HG02759 (cell line): ENCODE measurements around the gene TSPAN13.

Source experiments
- ATAC-seq: cut with Tn5 transposase; IDR thresholded peaks from one replicate; pipeline ENCODE4 v1.9.1; 2021; ENCODE audit warnings: mild to moderate bottlenecking, moderate library complexity; ENCODE audit not compliant: unreplicated experiment

The TSPAN13 gene

DNA sequence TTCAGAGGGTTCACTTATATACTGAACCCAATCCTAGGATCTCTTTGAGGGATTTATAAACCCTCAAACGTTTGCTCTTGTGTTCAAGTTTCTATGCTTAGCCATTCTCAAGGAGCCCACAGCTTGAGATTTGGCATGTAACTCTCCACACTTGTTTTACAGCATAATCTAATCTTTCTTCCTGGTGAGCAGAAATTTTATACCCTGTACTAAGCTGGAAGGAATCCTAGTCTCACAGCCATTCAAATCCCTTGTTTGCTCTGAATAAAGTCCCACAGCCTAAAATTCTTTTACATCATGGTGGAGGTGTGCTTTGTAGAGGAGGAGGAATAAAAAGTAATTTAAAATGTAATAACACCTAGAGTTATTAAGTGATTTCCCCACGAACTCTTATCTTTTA, 56.6 kb downstream of the TSPAN13 start:
- ATAC-seq = no peak

DNA sequence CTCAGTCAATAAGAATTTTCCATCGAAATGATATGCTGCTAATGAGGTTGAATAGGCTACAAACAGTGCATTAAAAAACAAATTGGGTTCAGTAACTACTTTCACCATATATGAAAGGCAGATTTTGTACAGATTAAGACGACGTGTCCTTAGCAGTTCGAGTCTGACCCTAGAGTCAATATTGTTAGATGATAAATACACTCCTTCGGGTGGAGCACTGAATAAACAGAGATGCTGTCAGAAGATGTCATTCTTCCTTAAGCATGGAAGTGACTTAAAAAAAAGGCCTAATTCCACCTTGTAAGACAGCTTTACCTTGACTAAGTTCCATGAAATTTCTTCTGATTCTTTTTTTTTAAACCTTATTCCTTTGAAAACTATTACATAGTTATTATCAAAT, 57.0 kb downstream of the TSPAN13 start:
- ATAC-seq = no peak

DNA sequence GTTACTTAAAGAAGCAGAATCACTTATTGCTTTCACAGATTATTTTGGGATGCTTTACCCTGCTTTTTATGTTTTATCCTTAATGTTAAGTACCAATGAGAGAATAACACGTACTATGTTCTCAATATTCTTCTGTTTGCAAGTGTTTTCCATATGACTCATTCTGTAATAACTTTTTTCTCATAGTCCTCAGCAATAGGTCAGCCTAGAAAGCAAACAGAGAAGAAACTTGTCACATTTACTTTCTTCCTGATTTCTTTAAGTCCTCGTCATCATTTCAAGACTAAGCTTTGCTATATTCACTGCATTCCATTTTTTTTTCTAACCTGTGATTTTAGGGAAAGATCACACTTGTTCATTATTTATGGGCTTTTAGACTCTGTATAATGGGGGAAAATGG, 58.0 kb downstream of the TSPAN13 start:
- no peak for ATAC-seq

DNA sequence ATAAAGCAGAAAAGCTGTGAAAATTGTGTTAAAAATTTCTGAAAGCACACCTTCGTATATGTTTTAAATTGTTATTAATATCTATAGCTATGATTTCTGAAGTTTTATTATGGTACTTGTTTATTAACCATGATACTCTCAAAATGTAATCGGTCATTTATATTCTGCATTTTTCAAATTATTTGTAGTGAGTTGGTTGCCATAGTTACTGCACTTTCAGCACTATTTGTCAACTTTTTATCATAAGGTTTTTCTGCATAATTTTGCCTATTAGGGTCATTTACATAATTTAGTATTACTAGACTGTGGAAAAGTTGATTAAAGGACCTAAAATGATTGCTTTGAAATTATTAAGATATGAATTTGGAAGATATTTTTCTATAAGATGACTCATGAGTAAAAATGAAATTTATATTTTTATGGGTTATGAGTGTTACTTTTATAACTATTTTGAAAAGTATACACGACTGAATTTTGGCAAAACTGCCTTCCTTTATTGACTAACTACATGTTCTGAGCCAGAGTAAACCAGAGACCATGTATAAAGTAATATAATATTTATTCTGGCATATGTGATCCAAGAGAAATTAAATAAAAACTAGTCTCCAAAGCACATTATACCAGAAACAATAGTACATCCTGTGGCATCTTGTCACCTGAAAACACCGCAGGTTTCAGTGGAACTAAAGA, 59.1 kb downstream of the TSPAN13 start:
- ATAC-seq = no peak

DNA sequence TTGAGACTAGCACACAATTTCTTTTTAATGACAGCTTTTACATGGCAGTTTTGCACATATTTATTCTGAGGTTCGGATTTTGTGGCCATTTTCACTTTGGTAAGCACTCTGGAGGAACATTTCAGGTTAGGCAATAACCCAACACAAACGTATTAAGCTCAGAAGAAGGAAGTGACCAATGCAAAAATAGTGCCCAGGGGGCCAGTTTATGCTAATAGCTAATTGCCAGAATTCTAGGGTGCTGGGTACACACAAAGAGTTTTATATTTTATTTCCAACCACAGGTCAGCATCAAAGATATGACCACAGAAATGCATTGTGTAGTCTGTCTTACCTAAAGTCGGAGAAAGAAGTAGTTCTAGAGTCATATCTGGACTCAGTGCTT, 59.7 kb downstream of the TSPAN13 start:
- ATAC-seq = no peak

DNA sequence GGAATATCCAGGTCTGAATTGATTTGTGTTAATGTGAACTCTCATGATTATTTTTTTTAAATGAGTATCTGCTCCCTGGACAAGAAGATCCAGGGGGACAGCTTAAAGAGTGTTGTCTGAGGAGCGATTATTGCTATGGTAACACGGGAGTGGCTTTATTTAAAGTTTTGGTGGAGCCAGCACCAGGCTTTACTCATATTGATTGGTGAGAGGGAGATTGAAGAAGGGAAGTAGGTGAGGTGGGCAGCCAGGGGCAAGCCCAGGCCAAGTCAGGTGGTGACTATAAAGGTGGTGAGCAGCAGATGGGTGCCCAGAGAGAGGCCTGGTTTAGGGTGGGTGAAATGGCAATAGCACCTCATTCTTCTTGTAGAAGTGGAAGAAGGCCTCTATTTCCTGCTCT, 61.4 kb downstream of the TSPAN13 start:
- ATAC-seq = no peak

DNA sequence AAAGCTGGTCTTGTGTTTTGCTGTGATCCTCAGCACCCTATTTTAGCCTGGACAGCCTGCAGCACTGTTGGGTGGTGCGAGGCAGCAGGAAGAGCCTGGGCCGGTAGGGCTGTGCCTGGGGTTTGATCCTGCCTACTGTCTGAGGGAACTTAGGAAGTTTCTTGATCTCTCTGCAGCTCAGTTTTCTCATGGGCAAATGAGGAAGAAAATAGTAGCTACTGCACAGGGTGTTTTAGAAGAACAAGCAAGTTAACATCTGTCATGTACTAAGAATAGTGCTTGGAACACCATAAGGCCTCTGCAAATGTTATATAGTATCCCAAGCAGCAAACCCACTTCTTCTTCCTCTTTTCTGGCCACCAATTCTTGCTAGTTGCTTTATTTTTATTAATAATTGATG, 63.3 kb downstream of the TSPAN13 start:
- no peak for ATAC-seq

DNA sequence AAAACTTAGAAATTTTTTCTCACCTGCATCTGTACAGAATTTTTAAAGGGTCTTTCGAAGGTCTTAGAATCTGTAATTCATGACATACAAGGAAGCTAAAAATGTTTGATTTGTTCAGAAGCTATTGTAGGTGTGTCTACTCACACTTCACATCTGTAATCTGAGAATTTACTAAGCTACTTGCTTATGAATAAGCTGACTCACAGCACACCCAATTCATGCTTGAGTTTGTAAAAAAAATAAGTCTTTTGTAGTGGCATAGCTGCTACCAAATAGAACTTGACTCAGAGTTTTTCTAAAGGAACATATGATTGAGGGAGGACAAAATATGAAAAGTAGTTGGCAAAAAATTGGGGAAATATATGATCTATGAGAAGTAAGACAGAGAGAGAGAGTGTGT, 64.0 kb downstream of the TSPAN13 start:
- no peak for ATAC-seq

DNA sequence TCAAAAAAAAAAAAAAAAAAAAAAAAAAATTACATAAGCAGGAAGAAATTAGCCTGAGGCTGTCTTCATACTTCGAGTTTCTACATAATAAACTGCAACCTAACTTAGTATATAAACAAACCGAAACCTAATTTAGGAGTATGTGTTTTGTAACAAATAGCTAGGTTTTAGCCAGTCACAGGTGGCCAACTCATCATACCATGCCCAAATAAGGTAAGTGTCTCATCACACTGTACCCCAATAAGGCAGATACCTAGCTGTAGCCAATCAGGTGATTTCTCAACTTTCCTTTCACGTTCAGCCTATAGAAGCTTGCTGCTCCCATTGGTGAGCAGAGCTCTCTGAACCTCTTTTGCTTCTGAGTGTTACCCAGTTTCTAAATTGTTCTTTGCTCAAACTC, 65.2 kb downstream of the TSPAN13 start:
- ATAC-seq = no peak

DNA sequence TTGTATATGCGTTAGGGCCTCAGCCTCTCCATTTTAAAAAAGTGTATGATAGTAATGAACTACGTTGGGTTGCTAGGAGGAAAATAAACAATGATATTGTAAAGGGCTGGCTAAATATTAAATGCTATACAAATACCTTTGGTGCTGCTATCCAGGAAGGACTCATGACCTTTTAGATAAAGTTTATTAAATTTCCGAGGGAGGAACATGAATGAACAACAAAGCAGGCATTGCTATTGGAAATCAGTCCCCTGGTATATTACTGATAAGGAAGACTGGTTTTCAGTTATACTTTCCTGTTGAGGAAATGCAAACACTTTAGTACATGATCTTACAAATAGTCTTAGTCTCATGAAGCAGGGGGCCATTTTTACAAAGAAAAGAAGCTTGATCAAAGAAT, 68.5 kb downstream of the TSPAN13 start:
- no peak for ATAC-seq

DNA sequence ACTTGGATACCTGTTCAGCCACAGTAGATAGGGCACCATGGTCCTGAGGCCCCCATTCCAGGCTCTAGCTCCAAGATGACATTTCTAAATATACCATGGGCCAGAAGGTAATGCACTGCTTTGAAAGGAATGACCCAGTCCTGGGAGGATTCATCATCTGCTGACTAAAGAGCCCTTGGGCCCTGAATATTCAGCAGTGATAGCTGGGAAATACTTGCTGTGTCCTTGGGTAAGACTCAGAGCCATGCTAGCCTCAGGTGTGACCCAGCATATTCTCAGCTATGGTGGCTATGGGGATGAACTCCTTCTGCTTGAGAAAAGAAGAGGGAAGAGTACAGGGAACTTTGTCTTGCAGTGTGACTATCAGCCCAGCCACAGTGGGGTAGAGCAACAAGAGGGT, 72.5 kb downstream of the TSPAN13 start:
- no peak for ATAC-seq

DNA sequence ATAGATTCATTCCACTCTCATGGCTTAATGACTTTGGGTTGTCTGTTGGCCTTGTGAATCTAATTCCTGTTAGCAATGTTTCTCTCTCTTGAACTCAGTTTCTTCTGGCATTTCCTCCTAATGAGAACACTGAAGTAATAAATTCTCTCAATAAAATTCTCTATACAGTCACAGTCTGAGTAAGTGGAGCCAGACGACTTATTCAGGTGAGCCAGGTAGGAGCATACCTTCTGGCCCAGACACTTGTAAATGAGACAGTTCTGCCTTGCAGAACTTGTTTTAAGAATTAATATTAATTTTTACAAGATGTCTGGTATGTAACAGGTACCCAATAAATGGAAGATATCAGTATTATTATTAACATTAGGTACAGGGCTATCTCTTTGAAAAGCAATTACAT, 79.8 kb downstream of the TSPAN13 start:
- no peak for ATAC-seq
